ENCODE results near the gene NNAT. TPM values are rescaled to one million over a fixed set of nuclear protein-coding genes. Genes with fewer than 3 reads are reported as not detected.

NNAT gene
- total RNA-seq, 1 donor from 2014 or later: 0.19 TPM

- peak; percentile 99 for DNase-seq (ENCODE audit: low read depth)
Measured at GRCh38 chr20:37565134-37565811, 44.2 kb downstream of the NNAT start.

DNA sequence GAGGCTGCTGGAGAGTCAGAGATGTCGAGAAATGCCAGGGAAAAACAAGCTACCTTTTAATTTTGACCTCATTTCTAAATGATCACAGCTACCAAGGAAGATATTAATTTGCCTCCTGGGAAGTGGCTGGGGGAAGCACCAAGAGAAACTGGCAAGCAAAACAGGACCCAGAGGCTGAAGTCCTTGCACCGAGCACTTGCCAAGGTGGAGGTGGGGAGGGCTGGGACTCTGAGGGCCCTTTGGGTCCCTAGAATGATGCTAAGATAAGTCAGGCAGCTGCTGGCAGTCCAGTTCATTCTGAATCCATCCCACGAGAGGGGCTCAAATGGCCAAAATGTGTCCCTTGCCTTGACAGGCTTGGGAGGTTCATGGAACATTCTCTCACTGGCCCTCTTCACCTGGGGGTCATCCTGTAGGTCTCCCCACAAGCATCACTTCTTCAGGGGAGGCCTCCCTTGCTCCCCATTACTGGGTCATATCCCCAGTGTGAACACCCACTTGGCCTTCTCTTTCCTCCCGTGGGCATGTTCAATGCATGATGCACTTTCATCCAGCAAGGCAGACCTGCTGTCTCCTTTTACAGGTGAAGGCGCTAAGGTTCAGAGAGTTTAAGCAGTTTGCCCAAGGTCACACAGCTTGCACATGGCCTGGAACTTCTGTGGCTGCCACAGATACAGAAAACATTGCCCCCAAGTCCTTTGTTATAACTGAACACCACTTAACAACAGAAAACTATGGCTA, 45.7 kb downstream of the NNAT start:
- DNase-seq (ENCODE audit: low read depth): peak; percentile 40

- DNase-seq (ENCODE audit: low read depth): peak; percentile 65
Measured at GRCh38 chr20:37567331-37567665, 46.2 kb downstream of the NNAT start.

DNA sequence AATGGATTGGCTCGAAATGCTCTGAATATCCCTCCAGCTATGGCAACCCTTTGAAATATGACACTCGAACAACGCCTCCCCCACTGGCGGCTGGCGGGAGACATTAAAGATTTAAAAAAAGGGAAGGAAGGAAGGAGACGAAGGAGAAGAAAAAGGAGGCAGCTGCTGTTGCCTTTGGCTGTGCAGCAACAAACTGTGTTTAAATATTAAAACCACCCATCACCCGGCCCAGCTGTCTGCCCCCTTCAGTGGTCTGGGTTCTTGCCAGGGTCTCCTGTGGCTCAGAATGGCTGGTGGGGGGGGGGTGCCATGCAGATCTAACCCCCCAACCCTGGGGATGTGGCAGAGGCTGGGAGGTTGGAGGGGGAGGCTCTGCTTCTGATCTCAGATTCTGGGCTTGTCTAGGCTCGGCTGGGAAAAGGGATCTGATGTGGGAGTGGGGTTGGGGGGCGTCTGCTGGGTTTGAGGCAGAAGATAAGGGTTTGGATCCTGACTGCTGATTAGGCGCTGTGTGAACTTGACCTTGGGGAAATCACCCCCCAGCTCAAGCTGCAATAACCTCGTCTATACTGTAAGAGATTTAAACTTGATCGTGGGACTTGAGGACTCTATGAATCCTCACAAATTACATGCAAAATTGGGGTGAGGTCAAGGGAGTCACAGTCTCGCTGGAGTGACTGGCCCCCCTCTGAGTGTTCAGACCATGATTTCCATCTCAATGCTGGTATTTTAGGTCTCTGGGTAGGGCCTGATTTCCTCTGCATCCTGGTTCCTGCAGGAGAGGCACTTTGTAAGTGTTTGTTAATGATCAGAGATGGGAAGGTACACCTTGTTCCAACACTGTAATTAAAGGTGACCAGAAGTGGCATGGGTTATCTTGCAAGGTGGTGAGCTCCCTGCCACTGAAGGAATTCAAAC, 46.9 kb downstream of the NNAT start:
- DNase-seq (ENCODE audit: low read depth): peak; percentile 94

- no peak for DNase-seq (ENCODE audit: low read depth)
Measured at GRCh38 chr20:37570419-37570818, 49.4 kb downstream of the NNAT start.

- no peak for DNase-seq (ENCODE audit: low read depth)
Measured at GRCh38 chr20:37571033-37571432, 50.0 kb downstream of the NNAT start.

Other genes with a start within 250 kb of the NNAT start
- gene MANBAL, start 231.6 kb upstream of the NNAT start, total RNA-seq: 11.4 and 12.3 TPM in 2 replicates
- gene SRC, start 175.1 kb upstream of the NNAT start, total RNA-seq: 3.2 and 8.0 TPM in 2 replicates
- gene BLCAP, start 6.6 kb downstream of the NNAT start, total RNA-seq: 668 and 741 TPM in 2 replicates
- gene CTNNBL1, start 172.8 kb downstream of the NNAT start, total RNA-seq: 27.8 and 30.4 TPM in 2 replicates